Activated CD4-positive, alpha-beta T cell treated with anti-CD3 and anti-CD28 coated beads, Interleukin-2, Interleukin-6, amounts not matched to agents 100 ng/mL and 50 ng/mL, durations not matched to agents 16 hours and 8 hours (primary cell): Measurements from ENCODE around the gene GRIN2A.

ENCODE experiments used
- DNase-seq: peaks from one replicate; pipeline ENCODE4 v3.0.0-alpha.2; 2020

The GRIN2A gene

DNA sequence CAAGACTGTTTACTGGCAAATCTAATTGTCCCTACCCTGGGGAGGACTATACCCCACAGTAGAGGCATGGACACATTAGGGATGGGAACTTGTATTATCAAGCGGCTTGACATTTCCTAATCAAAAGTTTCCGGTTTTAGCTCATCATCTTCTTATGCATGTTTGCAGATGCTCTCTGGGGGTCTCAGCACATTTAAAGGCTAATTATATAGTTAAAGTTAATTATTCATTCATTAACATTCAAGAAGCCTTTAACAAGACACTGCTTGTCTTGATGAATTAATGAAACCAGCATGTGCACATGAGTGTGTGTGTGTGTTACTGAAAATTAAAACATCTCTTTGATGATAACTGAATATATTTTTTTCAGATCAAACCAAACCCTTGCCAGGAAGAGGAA lies 377.1 kb downstream of the GRIN2A start:
- no peak for DNase-seq

DNA sequence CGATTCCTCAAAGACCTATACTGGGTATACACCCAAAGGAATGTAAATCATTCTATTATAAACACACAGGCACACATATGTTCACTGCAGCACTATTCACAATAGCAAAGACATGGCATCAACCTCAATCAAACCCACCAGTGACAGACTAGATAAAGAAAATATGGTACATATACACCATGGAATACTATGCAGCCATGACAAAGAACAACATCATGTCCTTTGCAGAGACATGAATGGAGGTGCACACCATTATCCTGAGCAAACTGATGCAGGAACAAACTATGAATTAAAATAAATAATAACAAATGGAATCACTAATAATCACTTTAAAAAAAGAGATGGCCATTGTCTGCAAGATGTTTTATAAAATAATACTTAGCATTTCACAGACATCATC lies 380.1 kb downstream of the GRIN2A start:
- DNase-seq, result no peak

DNA sequence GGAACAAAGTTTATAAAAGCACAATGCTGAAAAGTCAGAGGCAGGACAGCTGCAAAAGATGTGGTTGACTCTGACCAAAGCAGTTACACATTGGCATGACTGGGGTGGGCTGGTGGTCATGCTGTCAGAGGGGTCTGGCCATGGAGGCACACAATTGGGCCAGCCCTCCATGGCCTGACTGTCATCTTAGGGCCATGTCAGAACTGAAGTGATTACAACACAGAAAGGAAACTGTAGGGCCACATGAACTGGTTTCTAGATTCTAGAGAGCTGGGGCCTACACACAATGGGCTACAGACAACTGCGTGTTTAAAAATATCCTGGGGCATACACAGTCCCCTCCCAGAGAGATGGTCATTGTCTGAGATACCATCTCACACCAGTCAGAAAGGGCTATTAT lies 380.6 kb downstream of the GRIN2A start:
- no peak for DNase-seq

DNA sequence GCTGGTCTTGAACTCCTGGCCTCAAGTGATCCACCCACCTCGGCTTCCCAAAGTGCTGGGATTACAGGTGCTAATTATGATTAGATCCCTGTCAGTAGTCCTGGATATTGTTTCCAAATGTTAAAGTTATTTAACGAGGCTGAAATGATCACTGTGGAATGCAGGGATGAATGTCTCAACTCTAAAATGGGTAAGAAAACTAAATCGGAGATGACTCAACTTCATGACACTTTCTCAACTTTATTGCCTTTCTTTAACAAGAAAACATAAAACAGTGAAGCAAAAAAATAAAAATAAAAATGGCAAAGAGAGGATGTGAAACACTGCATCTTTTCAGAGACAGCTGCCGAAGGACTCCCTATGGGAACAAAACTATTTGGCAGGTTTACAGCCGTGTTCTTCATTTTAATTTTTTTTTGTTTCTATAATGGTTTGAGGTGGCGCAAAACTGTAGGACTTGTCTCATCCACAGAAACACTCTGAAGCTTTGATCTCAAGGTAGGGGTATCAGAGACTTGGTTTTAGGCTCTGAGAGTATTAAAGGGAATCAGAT lies 382.0 kb downstream of the GRIN2A start:
- no peak for DNase-seq

DNA sequence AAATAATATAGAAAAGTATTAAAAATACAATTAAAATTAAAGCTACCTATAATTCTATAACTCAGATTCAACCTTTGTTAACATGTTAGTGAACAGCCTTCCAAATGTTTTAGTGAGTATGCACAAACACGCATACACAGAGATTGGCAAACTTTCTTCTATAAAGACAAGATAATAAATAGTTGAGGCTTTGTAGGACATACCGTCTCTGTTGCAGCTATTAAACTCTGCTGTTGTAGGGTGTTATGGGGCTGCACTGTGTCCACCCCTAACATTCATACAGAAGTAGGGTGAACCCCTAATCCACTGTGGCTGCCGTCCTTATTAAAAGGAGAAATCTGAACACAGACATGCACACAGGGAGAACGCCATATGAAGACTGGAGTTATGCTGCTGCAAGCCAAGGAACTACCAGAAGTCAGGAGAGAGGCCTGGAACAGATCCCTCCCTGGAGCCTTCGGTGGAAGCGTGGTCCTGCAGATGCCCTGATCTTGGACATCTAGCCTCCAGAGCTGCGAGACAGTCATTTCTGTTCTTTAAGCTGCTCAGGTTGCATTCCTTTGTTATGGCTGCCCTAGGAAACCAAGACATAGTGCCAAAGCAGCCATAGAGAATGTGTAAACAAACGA lies 383.2 kb downstream of the GRIN2A start:
- DNase-seq, result no peak

DNA sequence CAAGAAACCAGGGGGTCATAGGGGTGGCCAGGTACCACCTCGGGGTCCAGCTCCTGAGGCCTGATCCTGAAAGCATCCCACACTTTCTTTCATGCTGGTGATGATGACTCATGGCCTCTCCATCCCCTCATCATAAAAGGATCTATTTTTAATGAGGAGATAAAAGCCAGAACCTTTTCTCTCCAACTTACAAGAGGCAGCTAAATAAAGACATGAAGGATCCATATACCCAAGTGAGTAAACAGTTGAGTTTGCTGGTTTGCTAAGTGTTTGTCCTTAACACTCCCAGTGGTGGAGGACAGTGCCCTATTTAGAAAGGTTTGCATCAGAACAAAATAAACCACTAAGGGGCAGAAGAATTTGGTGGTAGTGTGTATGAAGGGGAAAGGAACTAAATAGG lies 383.8 kb downstream of the GRIN2A start:
- DNase-seq, result no peak

DNA sequence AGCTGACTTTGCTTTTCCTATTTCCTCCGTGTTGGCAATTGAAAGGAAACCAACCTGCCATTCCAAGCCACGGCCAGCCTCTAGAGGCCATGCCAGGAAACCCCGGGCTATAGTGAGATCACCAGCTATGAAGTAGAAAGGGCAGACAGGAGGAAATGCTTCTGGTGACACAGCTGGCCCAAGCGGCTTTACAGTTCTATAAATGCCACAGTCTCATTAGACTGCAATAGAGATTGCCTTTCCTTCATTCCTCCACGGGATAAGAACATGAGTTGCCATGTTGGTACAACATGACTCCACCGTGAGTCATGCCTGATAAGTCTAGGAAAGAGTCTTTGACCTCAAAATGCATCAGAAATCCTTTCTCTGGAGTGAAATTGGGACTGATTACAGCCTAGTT lies 384.9 kb downstream of the GRIN2A start:
- no peak for DNase-seq

DNA sequence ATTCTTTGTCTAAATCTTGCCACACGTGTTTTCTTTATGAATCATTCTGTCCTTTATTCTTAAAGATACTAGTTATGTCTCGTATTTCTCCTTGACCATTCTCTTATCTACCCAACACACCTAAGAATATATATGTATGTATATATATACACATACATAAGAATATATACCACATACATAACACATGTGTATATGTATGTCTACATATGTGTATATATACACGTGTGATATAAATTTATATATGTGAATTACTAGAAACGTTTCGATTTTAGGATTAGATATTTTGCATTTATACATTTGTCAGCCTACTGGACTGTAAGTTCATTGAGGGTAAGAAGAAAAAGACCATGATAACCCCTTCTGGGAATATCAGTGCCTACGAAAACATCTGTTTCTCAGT lies 388.6 kb downstream of the GRIN2A start:
- no peak for DNase-seq

DNA sequence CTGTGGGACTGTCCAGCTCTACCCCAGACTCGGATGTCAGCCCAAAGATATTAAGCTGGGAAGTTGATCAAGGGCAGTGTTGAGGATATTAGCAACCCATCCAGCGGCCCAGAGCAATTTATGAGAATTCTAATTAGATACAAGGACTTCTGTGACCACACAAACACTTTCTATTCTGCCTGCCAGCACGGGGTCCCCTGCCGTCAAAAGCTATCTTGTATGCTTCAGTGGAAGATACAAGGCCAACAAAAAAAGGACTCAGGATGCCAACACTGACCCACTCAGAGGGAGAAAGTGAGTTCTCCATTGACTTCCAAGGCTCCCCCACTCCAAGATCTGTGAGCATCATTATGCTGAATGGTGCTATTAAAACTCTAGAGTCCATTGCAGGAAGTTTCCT lies 390.7 kb downstream of the GRIN2A start:
- no peak for DNase-seq

DNA sequence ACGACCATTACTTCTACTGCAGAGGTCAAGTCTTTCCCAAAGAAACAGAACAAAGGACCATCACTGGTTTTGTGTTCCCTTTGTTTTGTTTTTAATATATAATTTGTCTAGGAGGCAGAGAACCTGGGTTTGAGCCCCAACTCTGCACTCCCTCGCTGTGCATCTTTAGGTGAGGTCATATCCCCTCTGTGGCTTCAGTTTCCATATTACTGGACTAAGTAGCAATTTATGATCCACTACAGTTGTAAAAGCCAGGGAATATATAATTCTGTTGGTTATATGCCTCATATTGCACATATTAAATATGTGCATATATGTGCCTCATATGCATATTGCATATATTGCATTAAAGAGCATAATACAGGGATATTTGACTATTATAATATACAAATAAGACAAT lies 392.0 kb downstream of the GRIN2A start:
- no peak for DNase-seq

DNA sequence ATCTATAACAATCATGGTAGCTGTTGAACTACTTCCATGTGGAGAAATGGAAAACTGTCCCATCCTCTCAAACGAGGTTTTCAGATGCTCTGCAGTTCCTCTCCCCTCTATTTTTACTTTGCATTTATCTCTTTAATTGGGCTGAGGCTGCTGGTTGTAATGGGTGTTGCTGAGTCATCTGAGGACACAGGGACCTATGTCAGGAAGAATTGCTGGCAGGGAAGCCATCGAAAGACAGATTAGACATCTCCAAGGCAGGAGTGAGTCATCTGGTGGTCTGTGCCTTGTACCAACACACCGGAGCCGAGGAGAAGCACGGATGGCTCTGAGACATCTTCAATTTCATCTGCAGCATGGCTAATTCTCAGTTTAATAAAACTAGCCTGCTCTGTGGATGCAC lies 394.5 kb downstream of the GRIN2A start:
- no peak for DNase-seq

DNA sequence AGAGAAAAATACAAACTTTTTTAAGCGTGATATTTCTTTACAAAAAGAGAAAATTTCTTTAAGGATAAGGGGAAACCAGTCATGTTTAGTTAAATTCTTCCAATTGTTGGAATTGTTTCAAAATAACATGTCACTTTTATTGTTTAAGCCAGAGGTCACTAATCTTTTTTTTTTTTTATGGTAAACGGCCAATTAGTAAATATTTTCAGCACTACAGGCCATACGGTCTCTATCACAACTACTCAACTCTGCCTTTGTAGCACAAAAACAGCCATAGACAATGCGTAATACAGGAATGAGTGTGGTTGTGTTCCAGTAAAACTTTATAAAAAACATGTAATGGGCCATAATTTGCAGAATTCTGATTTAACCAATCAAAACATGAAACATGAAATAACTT lies 401.4 kb downstream of the GRIN2A start:
- DNase-seq, result no peak

DNA sequence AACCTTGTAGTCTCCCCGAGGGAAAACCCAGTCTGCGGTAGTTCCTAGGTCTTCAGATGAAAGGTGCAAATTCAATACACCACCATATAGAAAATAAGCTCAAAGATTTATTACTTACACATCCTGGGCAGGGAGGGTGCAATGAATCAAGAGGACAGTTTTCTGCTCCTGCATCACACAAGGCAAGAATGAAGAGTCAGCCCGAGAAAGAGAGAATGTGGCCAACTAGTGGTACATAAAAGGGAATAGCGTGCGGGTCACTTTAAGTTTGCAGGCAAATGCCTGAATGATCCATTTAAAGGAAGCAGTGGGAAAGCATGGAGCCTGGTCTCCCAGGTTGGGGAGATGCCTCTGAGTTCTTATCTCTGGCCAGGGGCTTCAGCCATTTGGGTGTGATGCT lies 403.4 kb downstream of the GRIN2A start:
- DNase-seq, result no peak

DNA sequence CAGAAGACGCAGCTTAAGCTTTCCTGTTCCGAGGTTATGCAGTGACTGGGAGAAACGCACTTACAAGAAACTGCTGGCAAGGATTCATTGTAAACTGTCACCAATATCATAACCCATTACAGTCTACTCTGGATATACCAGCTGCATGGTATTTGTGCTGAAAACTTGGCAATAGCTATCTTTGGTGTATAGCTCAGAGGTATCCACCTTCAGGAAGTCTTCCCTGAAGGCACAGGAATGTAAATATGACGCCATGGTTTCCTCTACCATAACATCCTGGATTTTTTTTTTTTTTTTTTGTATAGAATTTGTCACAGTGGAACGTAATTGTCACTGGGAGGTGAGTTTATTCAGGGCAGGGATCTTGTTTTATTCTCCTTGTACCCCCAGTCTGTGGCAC lies 406.2 kb downstream of the GRIN2A start:
- no peak for DNase-seq

DNA sequence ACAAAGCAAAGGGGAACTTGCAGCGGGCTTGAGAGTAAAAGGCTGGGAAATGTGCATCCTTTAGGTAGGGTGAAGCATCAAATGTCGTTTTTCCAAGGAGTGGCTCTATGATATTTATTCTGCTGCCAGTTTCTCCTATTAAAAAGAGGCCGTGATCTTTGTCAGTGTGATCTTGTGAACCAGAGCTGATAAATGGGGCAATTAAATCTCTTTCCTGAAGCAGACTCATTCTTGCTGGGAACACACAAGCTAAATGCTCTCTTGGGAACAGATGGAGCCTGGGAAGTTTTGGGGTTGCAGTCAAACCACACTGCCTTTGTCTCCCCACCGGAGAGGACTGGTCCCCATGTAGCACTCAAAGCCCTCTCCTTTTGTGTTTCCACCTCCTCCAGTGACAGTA lies 408.9 kb downstream of the GRIN2A start:
- DNase-seq, result no peak

DNA sequence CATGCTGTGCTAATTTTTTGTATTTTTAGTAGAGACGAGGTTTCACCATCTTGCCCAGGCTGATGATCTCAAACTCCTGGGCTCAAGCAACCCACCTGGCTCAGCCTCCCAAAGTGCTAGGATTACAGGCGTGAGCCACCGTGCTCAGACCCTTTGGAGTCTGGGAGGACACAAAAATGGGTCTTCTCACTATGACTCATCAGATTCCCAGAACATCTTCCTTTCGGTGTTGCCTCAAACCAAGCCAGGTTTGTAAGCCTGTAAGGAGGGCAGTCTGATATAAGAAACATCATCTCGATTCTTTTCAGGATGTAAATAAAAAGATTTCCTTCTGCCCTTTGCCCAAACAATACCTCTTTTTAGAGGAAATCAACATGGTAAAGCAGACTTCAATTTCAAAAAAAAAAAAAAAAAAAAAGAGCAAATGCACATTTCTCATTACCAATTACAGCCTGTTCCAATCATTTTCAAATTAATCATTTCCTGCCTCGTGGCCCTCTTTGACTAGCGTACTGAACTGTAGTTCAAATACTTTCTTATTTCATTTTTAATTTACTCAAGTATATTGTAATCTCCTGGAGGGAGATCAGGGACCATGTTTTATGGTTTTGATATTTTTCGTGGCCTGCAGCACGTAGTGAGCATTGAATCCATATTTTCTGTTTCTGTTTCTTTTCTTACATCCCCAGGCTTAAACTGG lies 409.6 kb downstream of the GRIN2A start:
- no peak for DNase-seq

DNA sequence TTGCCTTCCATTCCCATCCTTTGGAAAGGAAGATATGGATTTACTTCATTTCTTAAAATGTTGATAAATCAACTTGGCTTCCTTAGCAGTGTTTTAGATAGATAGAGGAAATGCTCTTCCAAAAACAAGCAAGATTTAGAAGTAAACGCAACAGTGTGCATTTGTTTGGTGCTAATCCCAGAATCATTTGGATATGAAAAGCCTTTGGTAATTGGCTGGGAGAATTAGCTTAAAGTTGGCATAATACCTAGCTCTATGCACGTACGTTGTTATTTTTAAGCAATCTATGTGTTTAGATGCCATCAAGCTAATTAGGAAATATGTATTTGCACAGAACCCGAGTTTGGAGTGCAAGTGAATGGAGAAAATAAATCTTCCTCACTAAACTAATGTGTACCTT lies 415.3 kb downstream of the GRIN2A start:
- no peak for DNase-seq

DNA sequence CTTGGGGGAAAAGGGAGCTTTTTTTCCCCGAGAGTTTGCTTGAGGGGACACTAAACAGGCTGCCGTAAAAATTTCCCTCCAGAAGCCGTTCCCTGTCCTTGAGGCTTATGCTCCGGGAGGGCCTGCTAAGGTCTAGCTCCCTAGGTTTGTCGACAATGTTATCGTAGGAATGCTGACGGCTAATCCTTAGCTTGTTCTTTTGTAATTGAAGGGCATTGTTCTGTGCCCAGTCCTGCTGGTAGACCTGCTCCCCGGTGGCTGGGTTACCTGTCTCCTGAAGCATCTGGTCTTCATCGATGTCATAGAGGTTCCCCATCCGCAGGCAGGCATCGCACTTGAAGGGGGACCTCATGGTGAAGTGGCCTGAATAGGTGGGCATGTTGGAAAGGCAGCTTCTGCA lies 418.7 kb downstream of the GRIN2A start:
- DNase-seq, result no peak

DNA sequence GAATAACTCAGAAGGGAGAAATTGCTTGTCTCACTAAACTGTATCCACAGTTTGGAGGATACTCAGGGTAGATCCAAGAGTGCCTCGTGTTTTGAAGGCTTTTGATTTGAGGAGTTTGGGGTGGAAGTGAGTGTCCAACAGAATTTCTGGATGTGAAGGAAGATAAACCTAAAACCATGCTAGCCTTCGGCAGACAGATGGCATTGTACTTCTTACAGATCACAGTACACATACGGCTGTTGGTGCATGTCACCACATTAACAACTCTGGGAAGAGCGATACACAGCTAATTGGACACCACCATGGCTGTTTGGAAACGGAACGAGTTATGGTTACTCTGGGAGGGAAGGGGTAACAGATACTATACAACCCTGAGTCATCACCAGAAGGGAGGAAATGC lies 420.4 kb downstream of the GRIN2A start:
- no peak for DNase-seq

DNA sequence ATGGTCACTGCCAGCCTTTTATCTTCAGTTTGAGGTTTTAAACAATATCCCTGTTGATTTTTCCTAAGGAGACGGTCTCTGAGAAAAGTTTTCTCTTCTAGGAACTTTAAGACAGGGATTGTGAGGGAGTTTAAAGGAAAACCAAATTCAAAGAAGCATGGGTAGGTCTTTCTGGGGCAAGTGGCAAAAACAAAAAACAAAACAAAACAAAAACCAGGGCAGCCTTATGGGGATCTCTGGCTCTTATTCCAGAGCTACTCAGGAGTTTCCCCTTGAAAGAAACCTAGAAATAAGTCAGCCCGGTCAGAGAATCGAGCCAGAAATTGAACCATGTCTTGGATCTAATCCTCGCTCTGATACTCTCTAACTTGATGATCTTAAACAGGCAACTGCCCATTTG lies 424.5 kb downstream of the GRIN2A start:
- DNase-seq, result no peak

DNA sequence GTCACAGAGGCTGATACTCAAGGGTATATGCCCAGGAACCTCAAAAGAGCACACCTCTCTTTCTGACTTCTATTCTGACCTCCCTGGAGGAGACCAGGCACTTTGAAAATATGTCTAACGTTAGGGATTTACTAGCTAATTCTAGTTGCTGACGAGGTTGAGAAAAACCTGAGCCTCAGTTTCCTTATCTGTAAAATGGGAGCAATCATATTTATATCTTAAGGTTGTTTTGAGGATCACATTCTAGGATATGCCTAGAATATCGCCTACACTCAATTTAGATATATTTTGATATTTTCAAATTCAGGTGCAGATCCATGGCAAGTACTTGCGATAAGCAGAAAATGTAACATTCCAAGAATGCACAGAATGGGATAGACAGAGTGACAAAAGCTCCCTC lies 425.8 kb downstream of the GRIN2A start:
- DNase-seq, result no peak

DNA sequence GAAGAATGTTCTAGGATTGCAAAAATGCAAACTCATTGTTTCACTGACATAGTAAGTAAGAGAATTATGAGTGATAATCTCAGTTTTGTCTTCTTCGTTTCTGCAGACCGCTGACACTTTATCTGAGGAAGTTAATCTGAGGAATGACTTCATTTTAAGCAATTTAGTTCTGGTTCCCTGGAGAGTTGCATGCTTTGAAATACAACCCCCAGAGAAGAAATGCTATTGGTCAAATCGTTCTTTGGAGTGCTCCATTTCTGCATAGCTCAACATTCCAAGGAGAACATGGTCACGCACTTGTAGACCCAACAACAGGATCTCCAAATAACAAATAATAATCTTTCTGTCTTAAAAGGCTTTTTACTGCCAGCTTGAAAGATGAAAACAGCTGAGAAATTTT lies 427.1 kb downstream of the GRIN2A start:
- no peak for DNase-seq

DNA sequence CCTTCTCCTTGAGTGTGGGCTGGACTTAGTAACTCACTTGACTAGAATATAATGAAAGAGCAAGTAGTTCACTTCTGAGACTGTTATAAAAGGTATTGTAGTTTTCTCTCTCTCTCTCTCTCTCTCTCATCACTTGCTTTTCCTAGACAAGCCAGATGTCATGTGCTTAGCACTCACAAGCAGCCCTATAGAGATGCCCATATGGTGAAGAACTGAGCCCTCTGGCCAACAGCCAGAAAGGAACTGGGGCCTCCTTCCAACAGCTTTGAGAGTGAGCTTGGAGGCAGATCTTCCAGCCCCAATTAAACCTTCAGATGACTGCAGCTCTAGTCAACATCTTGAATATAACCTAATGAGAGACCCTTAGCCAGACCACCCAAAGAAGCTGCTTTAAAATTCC lies 440.5 kb downstream of the GRIN2A start:
- no peak for DNase-seq

DNA sequence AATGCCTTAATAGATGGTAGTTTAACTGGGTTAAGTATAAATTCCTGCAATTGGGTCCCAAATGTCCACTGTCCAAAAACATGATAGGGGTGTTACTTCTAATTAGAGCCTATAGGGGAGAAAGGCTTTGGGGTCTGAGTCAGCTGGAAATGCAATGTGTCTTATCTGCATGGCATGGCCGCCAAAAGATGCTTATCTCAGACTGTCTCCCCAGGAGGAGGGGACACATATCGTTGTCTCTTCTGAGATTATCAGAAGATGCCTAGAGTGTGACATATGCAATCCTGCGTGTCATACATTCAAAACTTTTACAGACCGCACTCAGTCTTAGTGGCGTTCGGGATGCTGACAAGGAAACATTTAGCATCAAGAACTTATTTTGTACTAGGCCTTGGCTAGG lies 442.9 kb downstream of the GRIN2A start:
- DNase-seq, result no peak

DNA sequence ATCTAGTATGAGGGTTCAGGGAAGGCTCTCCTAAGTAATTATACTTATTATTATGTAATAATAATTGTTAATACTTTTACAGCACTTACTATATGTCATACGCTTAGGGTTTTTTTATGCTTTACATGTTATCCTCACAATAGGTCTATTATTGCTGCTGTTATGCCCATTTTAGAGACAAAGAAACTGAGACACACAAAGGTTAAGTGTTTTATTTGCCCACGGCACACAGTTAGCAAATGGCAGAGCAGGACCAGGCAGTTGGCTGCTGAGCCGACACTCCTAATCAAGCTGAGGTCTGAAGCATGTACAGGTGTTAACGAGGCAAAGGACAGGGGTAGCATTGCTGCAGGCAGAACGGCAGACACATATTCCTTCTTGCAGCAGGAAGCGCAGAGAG lies 443.5 kb downstream of the GRIN2A start:
- DNase-seq, result no peak
